ENCODE results near the gene SUMF1. TPM values are rescaled to one million over a fixed set of nuclear protein-coding genes. Genes with fewer than 3 reads are reported as not detected.

The SUMF1 gene
- total and polyA plus RNA-seq, 8 donors: 27.1 to 43.9 (median 35.3) TPM

DNA sequence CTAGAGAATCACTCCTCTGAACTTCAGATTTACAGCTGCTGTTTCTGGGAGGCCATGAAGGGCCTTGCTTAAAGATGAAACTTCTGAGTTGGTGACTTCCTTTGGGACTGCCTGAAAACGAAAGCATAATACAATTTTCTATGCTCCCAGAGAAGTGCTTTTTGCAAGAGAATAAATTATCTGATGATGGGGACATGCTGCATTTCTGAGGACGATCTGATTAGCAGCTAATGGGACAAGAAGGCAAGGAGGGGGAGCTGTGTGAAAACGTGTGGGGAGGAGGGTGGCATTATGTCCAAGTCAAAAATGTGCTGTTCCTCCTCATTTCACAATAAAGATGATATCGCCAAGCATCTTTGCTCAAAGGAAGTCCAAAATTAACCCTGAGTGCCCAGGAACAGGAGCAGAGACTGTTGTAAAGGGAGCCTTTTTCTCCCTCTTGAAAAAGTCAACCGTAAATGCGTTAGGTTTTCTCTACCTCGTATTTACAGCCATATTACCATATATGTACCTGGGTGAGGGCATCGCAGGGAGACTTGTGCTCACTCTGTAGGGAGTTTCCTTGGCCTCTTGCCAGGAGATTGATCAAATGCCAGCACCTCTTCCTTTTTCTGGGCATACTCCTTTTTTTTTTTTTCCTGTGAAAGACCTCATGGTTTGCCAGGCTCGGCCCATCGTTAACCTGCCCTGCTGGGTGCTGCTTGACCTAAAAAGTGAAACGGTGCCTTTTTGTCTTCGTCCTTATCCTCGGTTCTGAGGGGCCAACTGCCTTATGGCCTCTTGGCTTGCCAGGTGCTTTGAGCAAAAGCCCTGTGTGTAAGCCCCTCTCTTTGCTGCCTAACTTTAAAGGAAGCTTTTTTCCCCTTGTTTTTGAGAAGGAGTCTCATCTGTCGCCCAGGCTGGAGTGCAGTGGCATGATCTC, 37.5 kb upstream of the SUMF1 start:
- ATAC-seq (peak; percentile 15), DNase-seq (peak in 1 of 4 donors; percentile 76)
- peaks cover 7 to 36% of the 10 kb centered on the region in 2 donors for H3K4me1 ChIP-seq
- no peaks in the 10 kb centered on the region for H3K36me3 ChIP-seq
- H3K27me3 ChIP-seq: no peaks in the 10 kb centered on the region
- TF ChIP-seq, protein P1, sequence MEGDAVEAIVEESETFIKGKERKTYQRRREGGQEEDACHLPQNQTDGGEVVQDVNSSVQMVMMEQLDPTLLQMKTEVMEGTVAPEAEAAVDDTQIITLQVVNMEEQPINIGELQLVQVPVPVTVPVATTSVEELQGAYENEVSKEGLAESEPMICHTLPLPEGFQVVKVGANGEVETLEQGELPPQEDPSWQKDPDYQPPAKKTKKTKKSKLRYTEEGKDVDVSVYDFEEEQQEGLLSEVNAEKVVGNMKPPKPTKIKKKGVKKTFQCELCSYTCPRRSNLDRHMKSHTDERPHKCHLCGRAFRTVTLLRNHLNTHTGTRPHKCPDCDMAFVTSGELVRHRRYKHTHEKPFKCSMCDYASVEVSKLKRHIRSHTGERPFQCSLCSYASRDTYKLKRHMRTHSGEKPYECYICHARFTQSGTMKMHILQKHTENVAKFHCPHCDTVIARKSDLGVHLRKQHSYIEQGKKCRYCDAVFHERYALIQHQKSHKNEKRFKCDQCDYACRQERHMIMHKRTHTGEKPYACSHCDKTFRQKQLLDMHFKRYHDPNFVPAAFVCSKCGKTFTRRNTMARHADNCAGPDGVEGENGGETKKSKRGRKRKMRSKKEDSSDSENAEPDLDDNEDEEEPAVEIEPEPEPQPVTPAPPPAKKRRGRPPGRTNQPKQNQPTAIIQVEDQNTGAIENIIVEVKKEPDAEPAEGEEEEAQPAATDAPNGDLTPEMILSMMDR (IDR thresholded peaks at IDR 0.05): no peak
- no peaks in the 10 kb centered on the region for H3K9me3 ChIP-seq
- H3K4me3 ChIP-seq: no peak overlapping the region
- intact Hi-C loops (cut with DNase I): no loop called here
- peak overlapping the region; percentile 54 to 61 for H3K27ac ChIP-seq

DNA sequence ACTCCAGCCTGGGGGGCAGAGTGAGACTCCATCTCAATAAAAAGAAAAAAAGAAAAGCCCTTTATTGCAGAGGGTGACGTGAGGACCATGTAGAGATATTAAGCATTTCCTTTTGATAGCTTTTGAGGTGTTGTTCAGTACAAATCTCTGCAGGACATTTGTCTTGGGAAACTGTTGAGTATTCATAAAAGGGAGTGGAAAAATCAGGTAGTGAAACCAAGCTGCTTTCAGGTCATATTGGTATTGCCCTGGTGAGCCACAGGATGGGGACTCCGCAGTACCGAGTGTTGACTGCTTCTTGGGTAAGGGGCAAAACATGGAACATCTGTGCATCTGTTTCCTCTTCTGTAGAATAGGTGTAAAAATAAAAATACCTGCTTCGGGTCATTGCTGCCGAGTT, 36.0 kb upstream of the SUMF1 start:
- Histone ChIP-seq H3K27me3 (no peaks in the 10 kb centered on the region), H3K4me1 (peaks cover 7 to 36% of the 10 kb centered on the region in 2 donors), H3K36me3 (no peaks in the 10 kb centered on the region), H3K9me3 (no peaks in the 10 kb centered on the region), H3K27ac (peak overlapping the region in 1 of 2 donors; percentile 54), H3K4me3 (no peak overlapping the region)
- intact Hi-C loops (cut with DNase I): no loop called here
- ATAC-seq (no peak), DNase-seq (no peak)
- TF ChIP-seq, protein P1 (IDR thresholded peaks at IDR 0.05): no peak

DNA sequence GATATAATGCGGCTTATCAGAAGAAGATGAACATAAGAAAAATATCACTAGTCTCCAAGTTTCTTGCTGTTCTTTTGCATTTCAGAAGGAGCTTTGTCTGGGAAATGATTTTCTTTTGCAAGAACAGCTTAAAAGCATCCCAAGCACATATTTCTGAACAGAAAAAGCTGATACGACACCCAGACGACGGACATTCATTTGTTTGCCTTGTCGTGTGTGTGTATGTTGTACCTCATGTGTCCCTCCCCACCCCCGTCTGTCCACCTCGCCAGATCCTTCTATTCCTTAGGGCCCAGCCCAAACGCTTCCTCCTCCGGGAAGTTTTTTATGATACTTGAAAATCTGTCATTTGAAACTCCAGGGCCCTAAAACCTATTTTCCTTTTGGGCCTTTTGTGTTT, 34.9 kb upstream of the SUMF1 start:
- peaks cover 7 to 30% of the 10 kb centered on the region in 2 donors for H3K4me1 ChIP-seq
- intact Hi-C loops (cut with DNase I): no loop called here
- no peak overlapping the region for H3K4me3 ChIP-seq
- no peaks in the 10 kb centered on the region for H3K9me3 ChIP-seq
- DNase-seq (peak in 2 of 4 donors; percentile 70 to 76), ATAC-seq (no peak)
- no peak overlapping the region for H3K27ac ChIP-seq
- H3K36me3 ChIP-seq: no peaks in the 10 kb centered on the region
- TF ChIP-seq, protein P1 (IDR thresholded peaks at IDR 0.05): no peak
- H3K27me3 ChIP-seq: no peaks in the 10 kb centered on the region

- Histone ChIP-seq H3K9me3 (no peaks in the 10 kb centered on the region), H3K27ac (no peak overlapping the region), H3K36me3 (no peaks in the 10 kb centered on the region), H3K4me1 (peaks cover 7 to 26% of the 10 kb centered on the region in 2 donors), H3K27me3 (no peaks in the 10 kb centered on the region), H3K4me3 (no peak overlapping the region)
- intact Hi-C loops (cut with DNase I): no loop called here
- ATAC-seq: no peak
- no peak for DNase-seq
- TF ChIP-seq, protein P1 (IDR thresholded peaks at IDR 0.05): no peak
Observed at GRCh38 chr3:4501437-4501836, 34.4 kb upstream of the SUMF1 start.

GRCh38 chr3:4498446-4498845, 31.4 kb upstream of the SUMF1 start:
- H3K4me3 ChIP-seq: no peak overlapping the region
- H3K27ac ChIP-seq: no peak overlapping the region
- no peaks in the 10 kb centered on the region for H3K36me3 ChIP-seq
- H3K27me3 ChIP-seq: no peaks in the 10 kb centered on the region
- intact Hi-C loops (cut with DNase I): no loop called here
- H3K4me1 ChIP-seq: peaks cover 0 to 26% of the 10 kb centered on the region in 2 donors
- no peaks in the 10 kb centered on the region for H3K9me3 ChIP-seq
- TF ChIP-seq, protein P1 (IDR thresholded peaks at IDR 0.05): no peak
- ATAC-seq: no peak
- DNase-seq: no peak

All from left lung (tissue), 10 donors.